HG03460 (cell line): ENCODE data around the gene SPDYE4.

Experiments
- ATAC-seq: cut with Tn5 transposase; IDR thresholded peaks from one replicate; pipeline ENCODE4 v1.9.1; 2021; ENCODE audit not compliant: unreplicated experiment

Gene SPDYE4

DNA sequence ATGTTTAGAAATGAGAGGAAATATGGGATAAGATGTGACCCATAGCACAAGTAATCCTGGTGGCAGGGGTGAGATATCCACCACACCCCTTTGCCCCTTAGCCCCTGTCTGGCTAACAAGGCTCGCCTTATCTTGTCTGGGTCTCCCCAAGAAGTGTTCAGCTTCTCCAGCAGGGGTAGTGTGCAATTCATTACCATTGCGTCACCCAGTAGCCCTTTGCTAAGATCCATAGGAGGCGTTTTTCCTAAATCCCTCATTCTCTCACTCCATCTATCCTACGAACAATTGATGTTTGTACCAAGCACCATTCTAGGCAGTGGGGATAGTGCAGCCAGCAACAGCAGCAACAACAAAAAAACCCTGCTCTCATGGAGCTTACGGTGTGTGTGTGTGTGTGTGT is 44.5 kb downstream of the SPDYE4 start:
- no peak for ATAC-seq

DNA sequence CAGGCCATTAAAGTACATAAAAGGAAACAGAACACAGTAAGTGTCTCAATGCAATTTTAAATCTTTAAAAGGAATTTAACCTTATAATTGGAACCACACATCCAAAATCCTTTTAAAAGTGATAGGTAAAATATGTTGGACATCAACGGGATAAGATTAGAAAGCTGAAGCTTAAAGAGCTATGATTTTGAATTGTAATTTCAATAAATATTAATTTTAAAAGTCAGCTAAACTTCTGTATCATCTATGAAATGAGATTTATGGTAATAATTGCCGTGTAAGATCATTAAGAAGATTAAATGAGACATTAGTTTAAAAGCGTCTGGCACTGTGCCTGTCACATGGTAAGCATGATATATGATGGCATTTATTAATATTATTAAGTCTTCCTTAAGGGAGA is 45.0 kb downstream of the SPDYE4 start:
- ATAC-seq = no peak

GRCh38 chr17:8712698-8713097 is 45.6 kb downstream of the SPDYE4 start:
- no peak for ATAC-seq

DNA sequence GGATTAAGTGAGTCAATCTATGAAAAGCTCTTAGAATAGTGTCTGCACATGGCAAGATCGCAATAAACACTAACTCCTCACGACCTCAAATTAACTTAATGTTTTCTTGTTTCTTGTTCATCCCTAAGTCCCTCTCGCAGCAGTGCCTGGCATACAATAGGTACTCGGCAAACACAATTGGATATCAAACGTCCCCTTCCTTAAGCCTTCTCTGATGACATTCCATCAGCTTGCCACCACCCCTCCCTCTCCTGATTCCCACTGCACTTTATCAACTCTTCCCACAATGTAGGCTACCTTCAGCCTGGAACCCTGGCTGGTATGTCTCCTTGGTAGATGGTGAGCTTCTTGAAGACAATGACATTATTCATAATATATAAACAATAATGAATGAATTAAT is 47.1 kb downstream of the SPDYE4 start:
- no peak for ATAC-seq

GRCh38 chr17:8710813-8711212 is 47.5 kb downstream of the SPDYE4 start:
- ATAC-seq = no peak

DNA sequence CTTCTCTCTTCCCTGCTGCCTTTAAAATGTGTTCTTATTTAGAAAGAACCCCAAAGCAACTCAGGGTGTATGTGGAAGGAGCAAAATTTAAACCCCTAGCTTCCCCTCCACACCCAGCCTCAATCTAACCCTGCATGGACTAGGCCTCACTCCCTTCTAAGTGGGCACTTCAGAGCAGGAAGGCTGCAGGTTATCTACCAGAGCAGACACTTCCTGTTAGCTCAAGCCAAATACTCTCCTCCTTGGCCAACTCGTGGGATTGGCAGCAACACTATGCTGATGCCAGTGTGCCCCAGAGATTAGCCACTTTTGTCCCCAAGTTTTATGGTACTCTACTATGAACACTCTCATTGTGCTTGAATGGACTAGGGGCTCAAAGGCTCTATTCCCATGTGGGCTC is 49.3 kb downstream of the SPDYE4 start:
- ATAC-seq = no peak

DNA sequence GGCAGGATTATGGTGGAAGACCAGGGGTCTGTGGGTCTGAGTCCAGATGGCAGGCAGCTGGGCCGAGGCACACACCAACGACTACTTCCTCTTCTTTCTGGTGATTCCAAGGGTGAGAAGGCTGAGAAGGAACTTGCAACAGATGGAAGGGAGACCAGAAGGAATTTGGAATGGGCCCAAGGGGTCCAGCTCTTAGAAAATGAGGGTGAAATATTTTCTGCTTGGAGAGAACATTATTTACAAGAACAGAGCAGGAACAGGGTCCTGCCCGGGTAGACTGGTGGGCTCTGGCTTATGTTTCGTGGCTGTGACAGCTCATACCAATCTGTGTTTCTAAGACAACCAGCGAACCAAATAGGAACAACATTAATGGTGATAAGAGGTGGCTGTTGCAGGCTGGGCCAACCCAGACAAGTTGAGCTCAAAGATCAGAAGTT is 50.3 kb downstream of the SPDYE4 start:
- no peak for ATAC-seq

GRCh38 chr17:8707332-8708024 is 50.9 kb downstream of the SPDYE4 start:
- ATAC-seq = no peak

DNA sequence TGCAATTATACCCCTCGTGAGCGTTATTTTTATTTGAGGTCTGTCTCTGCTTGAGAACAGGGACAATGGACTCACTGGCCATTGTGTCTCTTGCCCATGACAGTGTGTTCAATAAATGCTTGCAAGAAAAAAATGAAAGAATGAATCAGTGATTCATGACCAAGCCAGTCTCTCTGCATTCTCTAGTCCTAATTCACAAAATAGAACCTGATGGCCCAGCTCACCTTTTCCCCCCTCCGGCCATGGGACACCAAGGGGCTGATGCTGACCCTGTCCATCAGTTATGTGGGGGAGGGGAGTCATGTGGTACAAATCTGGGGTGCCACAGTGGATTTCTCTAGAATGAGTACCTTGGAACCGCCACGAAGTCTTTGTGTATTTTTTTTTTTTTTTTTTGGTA is 51.9 kb downstream of the SPDYE4 start:
- ATAC-seq = no peak

DNA sequence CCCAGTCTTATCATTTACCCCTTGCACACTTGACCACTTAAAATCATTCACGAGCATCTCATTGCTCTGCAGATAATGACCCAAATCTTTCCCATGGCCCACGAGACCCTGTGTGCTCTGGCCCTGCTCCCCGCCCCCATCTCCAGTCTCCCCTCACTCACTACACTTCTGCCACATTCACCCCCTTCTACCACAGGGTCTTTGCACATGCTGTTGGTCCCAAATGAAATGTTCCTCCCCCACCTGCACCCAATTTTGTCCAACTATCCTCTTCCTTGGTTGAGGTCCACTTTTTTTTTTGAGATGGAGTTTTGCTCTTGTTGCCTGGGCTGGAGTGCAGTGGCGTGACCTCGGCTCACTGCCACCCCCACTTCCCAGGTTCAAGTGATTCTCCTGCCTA is 52.9 kb downstream of the SPDYE4 start:
- ATAC-seq = no peak

- ATAC-seq = no peak
These were observed 55.3 kb downstream of the SPDYE4 start for GRCh38 chr17:8703001-8703400.

DNA sequence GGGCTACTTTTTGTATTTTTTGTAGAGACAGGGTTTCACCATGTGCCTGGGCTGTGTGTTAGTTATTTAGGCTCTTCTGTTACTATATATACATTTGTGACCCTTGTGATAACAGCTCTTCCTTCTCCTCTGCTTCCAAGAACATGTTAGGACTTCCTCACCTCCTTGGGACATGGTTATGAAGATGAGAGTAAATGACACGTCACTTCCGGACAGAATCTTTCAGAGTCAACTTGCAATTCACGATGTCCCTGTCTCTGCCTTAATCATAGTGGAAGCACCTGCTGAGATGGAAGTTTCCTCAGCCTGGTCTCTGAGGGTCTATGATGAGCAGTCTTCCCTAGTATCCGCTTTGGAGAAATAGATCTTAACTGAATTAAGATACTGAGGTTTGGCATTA is 56.6 kb downstream of the SPDYE4 start:
- ATAC-seq = no peak

GRCh38 chr17:8701221-8701620 is 57.1 kb downstream of the SPDYE4 start:
- no peak for ATAC-seq
